HEK293 (cell line): ENCODE data around the gene HINT2.

ENCODE experiments used
- CTCF ChIA-PET: fragments of 350-600 bp; formaldehyde crosslinking; extraction: SDS; loops from one replicate; lab custom pipeline; 2021; ENCODE audit warnings: antibody characterized with exemption; lab: Yijun Ruan, JAX
- POLR2A ChIA-PET: fragments of 300-600 bp; formaldehyde crosslinking; extraction: SDS; loops from one replicate; lab custom pipeline; 2020; ENCODE audit warnings: antibody characterized with exemption, inconsistent platforms; lab: Yijun Ruan, JAX
- H3K27ac ChIP-seq: fragments of 200-500 bp; sonication (Bioruptor generic); 2 replicates; pipeline ENCODE4 v1.5.1; 2014; ENCODE audit warnings: low read depth, low read length, control low read depth, inconsistent platforms; ENCODE audit errors: extremely low read depth
- H3K36me3 ChIP-seq, 2 experiments: fragments of 200-500 bp in 1 of 2; sonication (Bioruptor generic) in 1 of 2; 1 replicate in 1 of 2; 2 replicates in 1 of 2; pipeline ENCODE4 v1.5.1; 2014 to 2017; ENCODE audit warnings: inconsistent platforms in 2 of 2, low read length in 2 of 2; ENCODE audit not compliant: control insufficient read depth in 2 of 2, insufficient read depth in 1 of 2
- H3K4me1 ChIP-seq: fragments of 200-500 bp; sonication (Bioruptor generic); 2 replicates; pipeline ENCODE4 v1.5.1; 2014; ENCODE audit warnings: mild to moderate bottlenecking, low read length, inconsistent platforms; ENCODE audit not compliant: control insufficient read depth, insufficient read depth
- H3K4me3 ChIP-seq: 2 replicates; pipeline ENCODE4 v1.5.1; 2011; ENCODE audit warnings: low read depth, mild to moderate bottlenecking, control low read depth, low read length, moderate library complexity
- H3K9me3 ChIP-seq: fragments of 200-500 bp; sonication (Bioruptor generic); 2 replicates; pipeline ENCODE4 v1.5.1; 2014; ENCODE audit warnings: low read depth, low read length, inconsistent platforms; ENCODE audit not compliant: control insufficient read depth, insufficient read depth
- EGR2 ChIP-seq: fragments of 450-650 bp; formaldehyde crosslinking; IDR thresholded peaks from 2 replicates; pipeline ENCODE4 v1.5.1; 2016; ENCODE audit warnings: low read depth, missing biosample characterization, missing genetic modification characterization
- HOXC10 ChIP-seq: sonication (generic); formaldehyde crosslinking; IDR thresholded peaks from 2 replicates; pipeline ENCODE4 v1.8.1; 2023; ENCODE audit warnings: mild to moderate bottlenecking, missing genetic modification reagents
- KLF9 ChIP-seq: fragments of 450-650 bp; formaldehyde crosslinking; IDR thresholded peaks from 2 replicates; pipeline ENCODE4 v1.5.1; 2016; ENCODE audit warnings: missing biosample characterization, missing genetic modification characterization, low read depth
- MEIS1 ChIP-seq: sonication (generic); formaldehyde crosslinking; IDR thresholded peaks from 2 replicates; pipeline ENCODE4 v1.8.1; 2022; ENCODE audit warnings: missing genetic modification reagents, mild to moderate bottlenecking, borderline replicate concordance
- REPIN1 ChIP-seq: fragments of 450-650 bp; formaldehyde crosslinking; IDR thresholded peaks from 2 replicates; pipeline ENCODE4 v1.5.1; 2017; ENCODE audit warnings: missing biosample characterization, missing genetic modification characterization, low read depth
- TRIM28 ChIP-seq: IDR thresholded peaks from 2 replicates; pipeline ENCODE4 v1.6.1; 2011; ENCODE audit warnings: low read length, control low read depth, borderline replicate concordance
- ZBTB10 ChIP-seq: fragments of 450-650 bp; formaldehyde crosslinking; IDR thresholded peaks from 2 replicates; pipeline ENCODE4 v1.5.1; 2016; ENCODE audit warnings: missing biosample characterization, missing genetic modification characterization
- ZBTB17 ChIP-seq: fragments of 450-650 bp; formaldehyde crosslinking; IDR thresholded peaks from 2 replicates; pipeline ENCODE4 v1.5.1; 2016; ENCODE audit warnings: missing biosample characterization, missing genetic modification characterization
- ZBTB6 ChIP-seq: fragments of 450-650 bp; formaldehyde crosslinking; IDR thresholded peaks from 2 replicates; pipeline ENCODE4 v1.5.1; 2017; ENCODE audit warnings: missing biosample characterization, missing genetic modification characterization
- ZFP37 ChIP-seq: fragments of 450-650 bp; formaldehyde crosslinking; IDR thresholded peaks from 2 replicates; pipeline ENCODE4 v1.5.1; 2016; ENCODE audit warnings: missing biosample characterization, missing genetic modification characterization
- ZNF132 ChIP-seq: fragments of 450-650 bp; formaldehyde crosslinking; IDR thresholded peaks from 2 replicates; pipeline ENCODE4 v1.5.1; 2017; ENCODE audit warnings: missing biosample characterization, missing genetic modification characterization, borderline replicate concordance
- ZNF157 ChIP-seq: fragments of 450-650 bp; formaldehyde crosslinking; IDR thresholded peaks from 2 replicates; pipeline ENCODE4 v1.5.1; 2016; ENCODE audit warnings: missing biosample characterization, missing genetic modification characterization
- ZNF24 ChIP-seq: fragments of 450-650 bp; formaldehyde crosslinking; IDR thresholded peaks from 2 replicates; pipeline ENCODE4 v1.5.1; 2016; ENCODE audit warnings: missing biosample characterization, missing genetic modification characterization
- ZNF266 ChIP-seq: fragments of 450-650 bp; formaldehyde crosslinking; IDR thresholded peaks from 2 replicates; pipeline ENCODE4 v1.5.1; 2016; ENCODE audit warnings: missing biosample characterization, missing genetic modification characterization, low read depth
- ZNF362 ChIP-seq: fragments of 450-650 bp; formaldehyde crosslinking; IDR thresholded peaks from 2 replicates; pipeline ENCODE4 v1.5.1; 2016; ENCODE audit warnings: missing biosample characterization, missing genetic modification characterization
- ZNF398 ChIP-seq: fragments of 450-650 bp; formaldehyde crosslinking; IDR thresholded peaks from 2 replicates; pipeline ENCODE4 v1.5.1; 2017; ENCODE audit warnings: missing biosample characterization, missing genetic modification characterization
- ZNF513 ChIP-seq: fragments of 450-650 bp; IDR thresholded peaks from 2 replicates; pipeline ENCODE4 v1.5.1; 2018; ENCODE audit warnings: missing biosample characterization, missing genetic modification characterization
- ZNF549 ChIP-seq: fragments of 450-650 bp; IDR thresholded peaks from 2 replicates; pipeline ENCODE4 v1.5.1; 2018; ENCODE audit warnings: missing biosample characterization, missing genetic modification characterization, mild to moderate bottlenecking, inconsistent platforms, moderate library complexity
- ZNF560 ChIP-seq: fragments of 450-650 bp; formaldehyde crosslinking; IDR thresholded peaks from 2 replicates; pipeline ENCODE4 v1.5.1; 2017; ENCODE audit warnings: missing biosample characterization, missing genetic modification characterization, borderline replicate concordance
- ZNF600 ChIP-seq: fragments of 450-650 bp; formaldehyde crosslinking; IDR thresholded peaks from 2 replicates; pipeline ENCODE4 v1.5.1; 2016; ENCODE audit warnings: missing biosample characterization, missing genetic modification characterization
- ZNF639 ChIP-seq: fragments of 450-650 bp; formaldehyde crosslinking; IDR thresholded peaks from 2 replicates; pipeline ENCODE4 v1.5.1; 2016; ENCODE audit warnings: missing biosample characterization, missing genetic modification characterization
- ZNF664 ChIP-seq: fragments of 450-650 bp; formaldehyde crosslinking; IDR thresholded peaks from 2 replicates; pipeline ENCODE4 v1.5.1; 2016; ENCODE audit warnings: missing biosample characterization, missing genetic modification characterization
- TF ChIP-seq, protein P1 (sequence below): fragments of 450-650 bp; formaldehyde crosslinking; IDR thresholded peaks from 2 replicates; pipeline ENCODE4 v1.5.1; 2017; ENCODE audit warnings: missing biosample characterization, missing genetic modification characterization

HINT2 gene

GRCh38 chr9:35826071-35826701 lies 11.3 kb upstream of the HINT2 start (continued):
- TF ChIP-seq ZNF362 (tag by site-specific recombination) (no peak), ZNF560 (no peak), ZNF549 (no peak), REPIN1 (tag by site-specific recombination) (no peak), ZNF513 (tag by site-specific recombination) (no peak), ZFP37 (tag by site-specific recombination) (no peak)

- POLR2A ChIA-PET, result no interaction called here
- no peak overlapping the region for H3K27ac ChIP-seq
- H3K36me3 ChIP-seq, result no peaks in the 10 kb centered on the region
- no peak for TF ChIP-seq ZNF132 (tag by site-specific recombination)
- TF ChIP-seq ZNF398 (tag by site-specific recombination), result no peak
- no peak for TF ChIP-seq KLF9 (tag by site-specific recombination)
- no peak for TF ChIP-seq ZBTB10
- H3K4me3 ChIP-seq, result no peak overlapping the region
- H3K9me3 ChIP-seq, result no peaks in the 10 kb centered on the region
- H3K4me1 ChIP-seq, result no peaks in the 10 kb centered on the region
- CTCF ChIA-PET, result interaction anchor here (0.7 to 1.8 kb wide), 7 partner anchors 10 to 767 kb away, joined by 3 to 9 read pairs (median 4); partner anchors contain the start of gene SPAG8
These were observed 8.1 kb upstream of the HINT2 start for GRCh38 chr9:35822926-35823325.

DNA sequence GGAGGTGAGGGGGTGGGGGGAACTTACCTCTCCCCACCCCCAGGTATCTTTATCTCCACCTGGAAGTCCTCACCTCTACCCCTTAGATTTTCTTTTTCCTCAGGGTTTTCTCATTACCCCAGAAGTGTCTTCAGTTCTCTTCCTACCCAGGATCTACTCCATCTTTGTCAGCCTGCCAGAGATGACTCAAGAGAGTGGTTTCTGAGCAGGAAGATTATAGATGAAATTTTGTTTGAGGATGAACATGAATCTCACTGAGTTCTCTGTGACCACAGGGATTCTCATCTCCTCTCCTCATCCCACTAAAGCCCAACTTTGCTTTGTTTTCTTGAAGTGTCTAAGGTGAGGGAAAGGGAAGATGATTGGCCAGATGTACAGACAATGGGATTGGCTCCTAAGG lies 5.2 kb upstream of the HINT2 start:
- ChIA-PET POLR2A (no interaction called here), CTCF (no interaction called here)
- H3K9me3 ChIP-seq, result no peaks in the 10 kb centered on the region
- TF ChIP-seq, protein P1, sequence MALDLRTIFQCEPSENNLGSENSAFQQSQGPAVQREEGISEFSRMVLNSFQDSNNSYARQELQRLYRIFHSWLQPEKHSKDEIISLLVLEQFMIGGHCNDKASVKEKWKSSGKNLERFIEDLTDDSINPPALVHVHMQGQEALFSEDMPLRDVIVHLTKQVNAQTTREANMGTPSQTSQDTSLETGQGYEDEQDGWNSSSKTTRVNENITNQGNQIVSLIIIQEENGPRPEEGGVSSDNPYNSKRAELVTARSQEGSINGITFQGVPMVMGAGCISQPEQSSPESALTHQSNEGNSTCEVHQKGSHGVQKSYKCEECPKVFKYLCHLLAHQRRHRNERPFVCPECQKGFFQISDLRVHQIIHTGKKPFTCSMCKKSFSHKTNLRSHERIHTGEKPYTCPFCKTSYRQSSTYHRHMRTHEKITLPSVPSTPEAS (tag by site-specific recombination), result no peak
- TF ChIP-seq EGR2 (tag by site-specific recombination), result no peak
- TF ChIP-seq ZBTB6 (tag by site-specific recombination), result no peak
- no peak for TF ChIP-seq ZNF157 (tag by site-specific recombination)
- TF ChIP-seq ZBTB17, result no peak
- TF ChIP-seq ZNF24 (tag by site-specific recombination), result no peak
- TF ChIP-seq ZNF664, result no peak
- TF ChIP-seq HOXC10 (CRISPR knock-in tag), result no peak
- TF ChIP-seq TRIM28, result no peak
- TF ChIP-seq ZNF266 (tag by site-specific recombination), result no peak
- TF ChIP-seq MEIS1 (CRISPR knock-in tag), result no peak
- TF ChIP-seq ZNF600, result no peak
- TF ChIP-seq ZNF639 (tag by site-specific recombination), result no peak

More for the DNA sequence above, 5.2 kb upstream of the HINT2 start:
- H3K4me3 ChIP-seq, result no peak overlapping the region
- no peak overlapping the region for H3K27ac ChIP-seq
- H3K36me3 ChIP-seq, result no peaks in the 10 kb centered on the region
- no peaks in the 10 kb centered on the region for H3K4me1 ChIP-seq
